Mesendoderm (in vitro differentiated cells): ENCODE data around the gene PRSS38. TPM values are rescaled to one million over a fixed set of nuclear protein-coding genes. Genes with fewer than 3 reads are reported as not detected.

ENCODE experiments used
- DNase-seq: peaks from one replicate; pipeline ENCODE4 v3.0.0; 2013
- H2AK5ac ChIP-seq: 2 replicates; pipeline ENCODE4 v1.6.1; 2013; ENCODE audit warnings: low read length, inconsistent platforms
- H2BK120ac ChIP-seq: 2 replicates; pipeline ENCODE4 v1.6.1; 2013; ENCODE audit warnings: low read depth, mild to moderate bottlenecking, low read length, moderate library complexity, mixed read lengths
- H2BK15ac ChIP-seq: replicated peaks from 2 replicates; pipeline ENCODE4 v1.6.1; 2013; ENCODE audit warnings: low read depth, mild to moderate bottlenecking, moderate library complexity
- H2BK5ac ChIP-seq: 2 replicates; pipeline ENCODE4 v1.6.1; 2013; ENCODE audit warnings: low read length, inconsistent platforms
- H3K18ac ChIP-seq: 2 replicates; pipeline ENCODE4 v1.6.1; 2013; ENCODE audit warnings: mild to moderate bottlenecking, low read length, mixed read lengths
- H3K23ac ChIP-seq: one replicate; pipeline ENCODE4 v1.6.1; 2013; ENCODE audit warnings: low read length
- H3K27ac ChIP-seq: 2 replicates; pipeline ENCODE4 v1.5.1; 2013; ENCODE audit warnings: low read depth, mild to moderate bottlenecking, inconsistent platforms, low read length, moderate library complexity
- H3K27me3 ChIP-seq: 2 replicates; pipeline ENCODE4 v1.6.1; 2013; ENCODE audit warnings: low read length, control low read depth, mild to moderate bottlenecking, inconsistent platforms; ENCODE audit not compliant: insufficient read depth, poor library complexity
- H3K36me3 ChIP-seq: 2 replicates; pipeline ENCODE4 v1.6.1; 2013; ENCODE audit warnings: low read length, inconsistent platforms; ENCODE audit not compliant: control insufficient read depth, insufficient read depth
- H3K4ac ChIP-seq: one replicate; pipeline ENCODE4 v1.6.1; 2013; ENCODE audit warnings: low read depth, mild to moderate bottlenecking, low read length, moderate library complexity
- H3K4me1 ChIP-seq: 2 replicates; pipeline ENCODE4 v1.6.1; 2013; ENCODE audit warnings: low read depth, low read length, inconsistent platforms; ENCODE audit not compliant: control insufficient read depth
- H3K4me2 ChIP-seq: 2 replicates; pipeline ENCODE4 v1.6.1; 2013; ENCODE audit warnings: low read length
- H3K4me3 ChIP-seq: 2 replicates; pipeline ENCODE4 v1.5.1; 2013; ENCODE audit warnings: mild to moderate bottlenecking, low read length
- H3K56ac ChIP-seq: one replicate; pipeline ENCODE4 v1.6.1; 2013; ENCODE audit warnings: low read length
- H3K79me1 ChIP-seq: 2 replicates; pipeline ENCODE4 v1.6.1; 2013; ENCODE audit warnings: low read length, inconsistent platforms
- H3K79me2 ChIP-seq: 2 replicates; pipeline ENCODE4 v1.6.1; 2013; ENCODE audit warnings: mild to moderate bottlenecking, low read length; ENCODE audit not compliant: control insufficient read depth, insufficient read depth
- H3K9ac ChIP-seq: 2 replicates; pipeline ENCODE4 v1.6.1; 2013; ENCODE audit warnings: low read length, inconsistent platforms
- H4K5ac ChIP-seq: one replicate; pipeline ENCODE4 v1.6.1; 2013; ENCODE audit warnings: low read length
- H4K8ac ChIP-seq: one replicate; pipeline ENCODE4 v1.6.1; 2013; ENCODE audit warnings: low read depth, mild to moderate bottlenecking, control low read depth, low read length, moderate library complexity
- WGBS: extraction: QIAGEN DNeasy Blood & Tissue Kit; methylation state at CpG from one replicate; pipeline ENCODE4 v1.1.7; 2013; ENCODE audit warnings: low lambda C conversion rate, missing lambda C conversion rate; ENCODE audit not compliant: insufficient coverage; ENCODE audit errors: extremely low coverage; 5-methylcytosine and 5-hydroxymethylcytosine counted together
- polyA plus RNA-seq, 2 experiments: library from polyadenylated mRNA; stranded (reverse); fragments of 200-250 nt; gene quantifications; one replicate each; pipeline ENCODE4 v1.2.3, GENCODE V29; 2013

The PRSS38 gene
- not detected for polyA plus RNA-seq (2013, experiment 1 of 2)
- not detected for polyA plus RNA-seq (2013, experiment 2 of 2)

GRCh38 chr1:227815468-227816409 lies at the start of gene PRSS38:
TSS of gene PRSS38 (plus strand) at chr1:227815675. CDS start at chr1:227815717, 42 bp downstream.
- Histone ChIP-seq H3K36me3 (no peaks in the 10 kb centered on the region), H3K4me2 (no peak within 1 kb of the TSS), H2BK15ac (no peak within 1 kb of the TSS), H2AK5ac (no peak within 1 kb of the TSS), H3K4me1 (no peaks in the 10 kb centered on the region), H3K27me3 (no peaks in the 10 kb centered on the region), H3K23ac (no peak within 1 kb of the TSS), H3K4ac (no peak within 1 kb of the TSS), H3K18ac (no peak within 1 kb of the TSS), H3K9ac (no peak within 1 kb of the TSS), H3K56ac (no peak within 1 kb of the TSS), H2BK120ac (no peak within 1 kb of the TSS), H2BK5ac (no peak within 1 kb of the TSS), H3K27ac (no peak within 1 kb of the TSS), H4K5ac (no peak within 1 kb of the TSS), H3K79me1 (no peaks in the 10 kb centered on the region), H4K8ac (no peak within 1 kb of the TSS), H3K4me3 (no peak within 1 kb of the TSS), H3K79me2 (no peaks in the 10 kb centered on the region)
- no CpG with 5 or more reads among the region's 44 CpGs for WGBS
- DNase-seq: no peak

GRCh38 chr1:227766015-227766634 lies 49.4 kb upstream of the PRSS38 start:
- Histone ChIP-seq H3K18ac (no peak overlapping the region), H4K5ac (no peak overlapping the region), H3K4me3 (no peak overlapping the region), H3K23ac (no peak overlapping the region), H2BK15ac (no peak overlapping the region), H2BK120ac (no peak overlapping the region), H3K56ac (no peak overlapping the region), H2AK5ac (no peak overlapping the region), H3K4me1 (no peaks in the 10 kb centered on the region), H3K4ac (no peak overlapping the region), H3K36me3 (peaks cover 7% of the 10 kb centered on the region), H3K9ac (no peak overlapping the region), H2BK5ac (no peak overlapping the region), H3K79me2 (no peaks in the 10 kb centered on the region), H4K8ac (no peak overlapping the region), H3K79me1 (peaks cover 8% of the 10 kb centered on the region), H3K27ac (no peak overlapping the region), H3K4me2 (no peak overlapping the region), H3K27me3 (no peaks in the 10 kb centered on the region)
- no CpG with 5 or more reads among the region's 17 CpGs for WGBS
- DNase-seq: no peak

GRCh38 chr1:227766653-227767277 lies 48.7 kb upstream of the PRSS38 start:
- Histone ChIP-seq H3K27me3 (no peaks in the 10 kb centered on the region), H2BK5ac (no peak overlapping the region), H4K5ac (no peak overlapping the region), H3K18ac (no peak overlapping the region), H2AK5ac (no peak overlapping the region), H3K4me1 (no peaks in the 10 kb centered on the region), H4K8ac (no peak overlapping the region), H3K36me3 (peaks cover 7% of the 10 kb centered on the region), H3K27ac (no peak overlapping the region), H3K79me2 (no peaks in the 10 kb centered on the region), H3K4me3 (no peak overlapping the region), H3K56ac (no peak overlapping the region), H2BK15ac (no peak overlapping the region), H3K9ac (no peak overlapping the region), H3K23ac (no peak overlapping the region), H3K4me2 (no peak overlapping the region), H3K79me1 (peaks cover 8% of the 10 kb centered on the region), H2BK120ac (no peak overlapping the region), H3K4ac (no peak overlapping the region)
- no CpG with 5 or more reads among the region's 19 CpGs for WGBS
- DNase-seq: no peak

GRCh38 chr1:227767401-227768124 lies 47.9 kb upstream of the PRSS38 start:
- Histone ChIP-seq H3K23ac (no peak overlapping the region), H3K4me2 (no peak overlapping the region), H2BK5ac (no peak overlapping the region), H3K27me3 (no peaks in the 10 kb centered on the region), H3K79me1 (peaks cover 8% of the 10 kb centered on the region), H3K27ac (no peak overlapping the region), H3K4ac (no peak overlapping the region), H2BK15ac (no peak overlapping the region), H3K56ac (no peak overlapping the region), H2AK5ac (no peak overlapping the region), H3K79me2 (no peaks in the 10 kb centered on the region), H3K18ac (no peak overlapping the region), H4K5ac (no peak overlapping the region), H3K9ac (no peak overlapping the region), H2BK120ac (no peak overlapping the region), H3K4me1 (no peaks in the 10 kb centered on the region), H4K8ac (no peak overlapping the region), H3K4me3 (no peak overlapping the region), H3K36me3 (peaks cover 7% of the 10 kb centered on the region)
- WGBS: no CpG with 5 or more reads among the region's 6 CpGs
- no peak for DNase-seq

- H3K56ac ChIP-seq: no peak overlapping the region
- WGBS: no CpG with 5 or more reads among the region's 7 CpGs
- no peak overlapping the region for H3K18ac ChIP-seq
- H3K4me1 ChIP-seq: no peaks in the 10 kb centered on the region
- no peaks in the 10 kb centered on the region for H3K27me3 ChIP-seq
- no peak overlapping the region for H2BK15ac ChIP-seq
- H3K4ac ChIP-seq: no peak overlapping the region
- no peak overlapping the region for H3K4me3 ChIP-seq
- peaks cover 7% of the 10 kb centered on the region for H3K36me3 ChIP-seq
- DNase-seq: no peak
- H3K79me2 ChIP-seq: no peaks in the 10 kb centered on the region
- H3K23ac ChIP-seq: no peak overlapping the region
- no peak overlapping the region for H2BK120ac ChIP-seq
- no peak overlapping the region for H2BK5ac ChIP-seq
- H4K8ac ChIP-seq: no peak overlapping the region
- H2AK5ac ChIP-seq: no peak overlapping the region
- H3K79me1 ChIP-seq: peaks cover 8% of the 10 kb centered on the region
- H3K9ac ChIP-seq: no peak overlapping the region
- no peak overlapping the region for H3K4me2 ChIP-seq
- no peak overlapping the region for H3K27ac ChIP-seq
- H4K5ac ChIP-seq: no peak overlapping the region
Observed at GRCh38 chr1:227768125-227768439, 47.4 kb upstream of the PRSS38 start.
